GM19467 (cell line): ENCODE results near the gene GPR62.

Experiments
- ATAC-seq: cut with Tn5 transposase; IDR thresholded peaks from one replicate; pipeline ENCODE4 v1.9.1; 2021; ENCODE audit warnings: mild to moderate bottlenecking, moderate library complexity; ENCODE audit not compliant: unreplicated experiment

GPR62 gene

GRCh38 chr3:51968883-51969678 lies 13.9 kb downstream of the GPR62 start:
- ATAC-seq, result no peak

- ATAC-seq, result no peak
Measured at GRCh38 chr3:51969841-51970240, 14.7 kb downstream of the GPR62 start.

DNA sequence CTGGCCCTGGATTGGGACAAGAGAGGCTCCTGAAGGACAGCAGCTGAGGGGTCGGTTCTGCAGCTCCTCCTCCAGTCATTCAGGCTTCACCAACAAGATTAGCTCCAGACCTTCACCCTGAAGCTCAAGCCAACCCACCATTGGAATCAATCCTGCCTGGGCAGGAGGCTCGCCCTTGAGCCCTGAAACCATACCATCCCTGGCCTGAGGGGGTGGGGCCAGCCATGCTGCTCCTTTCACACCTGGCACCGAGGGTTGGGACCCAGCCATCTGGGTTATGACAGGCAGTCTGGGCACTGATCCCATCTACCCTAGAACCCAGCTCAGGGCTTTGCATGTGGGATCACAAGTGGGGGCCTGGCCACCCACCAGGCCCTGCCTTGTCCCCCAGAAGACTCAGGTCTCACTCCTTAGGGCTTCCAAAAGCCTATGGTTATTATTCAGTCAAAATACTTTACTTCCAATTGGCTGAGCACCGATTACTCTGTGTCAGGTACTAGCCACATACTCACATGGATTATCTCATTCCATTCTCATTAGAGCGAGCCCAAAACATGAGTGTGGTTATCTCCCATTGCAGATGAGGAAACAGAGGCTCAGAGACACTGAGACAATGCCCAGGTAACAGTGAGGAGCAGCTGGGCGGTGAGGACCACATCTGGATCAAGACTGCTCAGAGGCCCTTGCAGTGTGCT lies 15.6 kb downstream of the GPR62 start:
- ATAC-seq, result no peak

DNA sequence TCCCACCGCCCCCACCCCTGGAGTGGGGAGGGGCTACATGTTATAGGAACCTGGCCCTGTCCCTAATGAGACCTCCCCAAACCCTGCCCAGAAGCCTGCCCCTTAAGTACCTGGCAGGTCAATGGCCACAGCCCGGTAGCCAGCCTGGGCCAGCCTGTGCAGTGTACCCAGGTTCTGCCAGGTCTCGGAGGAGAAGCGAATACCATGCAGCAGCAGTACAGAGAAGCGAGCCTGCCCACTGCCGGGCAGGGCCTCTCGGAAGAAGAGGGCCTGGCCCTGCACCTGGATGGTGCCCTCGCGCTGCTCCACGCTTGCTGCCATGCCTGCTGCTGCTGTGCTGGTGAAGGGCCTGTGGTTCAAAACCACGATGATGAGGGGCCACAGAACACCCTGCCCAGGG lies 16.2 kb downstream of the GPR62 start:
- no peak for ATAC-seq

- ATAC-seq, result no peak
Measured at GRCh38 chr3:51974277-51974962, 19.2 kb downstream of the GPR62 start.

DNA sequence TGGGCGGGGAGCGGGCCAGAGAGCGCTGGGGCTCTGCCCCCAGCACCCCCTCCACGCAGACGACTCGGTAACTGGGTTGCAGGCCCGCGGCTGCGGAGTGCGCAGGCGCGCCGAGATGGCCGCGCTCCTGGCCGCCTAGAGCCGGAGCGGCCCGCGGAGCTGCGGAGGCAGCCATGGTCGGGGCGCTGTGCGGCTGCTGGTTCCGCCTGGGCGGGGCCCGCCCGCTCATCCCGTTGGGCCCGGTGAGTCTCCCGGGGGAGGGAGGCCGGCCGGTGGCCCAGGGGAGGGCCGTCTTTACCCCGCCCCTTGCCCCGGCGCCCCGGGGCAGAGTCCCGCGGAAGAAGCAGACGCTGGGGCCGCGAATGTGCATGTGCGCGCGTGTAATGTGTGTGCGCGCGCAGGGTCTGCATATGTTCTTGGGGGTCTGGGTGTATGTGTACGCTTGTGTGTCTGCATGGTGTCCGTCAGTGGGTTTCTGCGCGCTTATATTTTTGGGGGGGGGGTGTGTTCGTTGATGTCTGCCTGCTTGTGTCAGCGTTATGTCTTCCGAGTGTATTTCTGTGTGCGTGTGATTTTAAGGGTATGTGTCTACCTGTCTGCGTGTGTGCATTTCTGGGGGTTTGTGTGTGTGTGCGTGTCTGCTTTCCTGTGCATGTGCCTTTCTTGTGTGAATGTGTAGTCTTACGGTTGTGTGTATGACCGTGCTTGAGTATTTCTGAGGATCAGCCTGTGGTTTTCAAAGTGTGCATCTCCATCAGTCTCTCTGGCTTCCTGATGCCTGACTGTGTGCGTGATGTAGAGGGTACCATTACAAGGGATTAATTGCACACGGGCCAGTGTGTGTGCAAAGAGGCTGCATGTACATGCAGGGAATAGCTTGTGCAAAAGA lies 20.0 kb downstream of the GPR62 start, which contains the start of gene ABHD14A:
ABHD14A (plus strand) TSS at position 102 of the 889 bp plus-strand sequence; CDS start at position 174, 72 bp downstream.
- peak; percentile 50 for ATAC-seq

DNA sequence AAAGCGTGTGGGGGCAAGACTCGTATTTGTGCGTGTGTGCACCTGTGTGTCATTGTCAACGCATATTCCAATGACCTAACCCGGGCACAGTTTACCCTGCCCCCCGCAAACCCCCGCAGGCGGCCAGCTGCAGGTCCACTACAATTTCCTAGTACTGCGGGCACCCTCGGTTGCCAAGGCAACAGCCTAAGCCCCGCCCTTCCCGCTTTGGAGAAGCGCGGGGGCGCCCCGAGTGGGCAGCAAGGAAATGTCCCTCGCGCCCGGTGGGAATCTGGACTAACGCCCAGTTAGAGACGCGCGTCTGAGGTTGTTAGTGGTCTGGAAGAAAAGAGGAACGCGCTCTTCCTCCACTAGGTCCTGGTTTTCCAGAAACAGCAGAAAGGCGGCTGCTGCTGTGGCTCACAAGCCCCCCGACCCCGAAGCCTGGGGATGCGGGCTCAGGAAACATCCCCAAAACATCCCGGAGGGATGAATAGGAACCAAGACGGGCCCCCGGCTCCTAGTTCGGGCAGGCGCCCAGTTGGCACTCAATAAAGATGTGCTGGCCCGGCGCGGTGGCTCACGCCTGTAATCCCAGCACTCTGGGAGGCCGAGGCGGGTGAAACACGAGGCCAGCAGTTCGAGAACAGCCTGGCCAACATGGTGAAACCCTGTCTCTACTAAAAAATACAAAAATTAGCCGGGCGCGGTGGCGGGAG lies 20.8 kb downstream of the GPR62 start:
- no peak for ATAC-seq

DNA sequence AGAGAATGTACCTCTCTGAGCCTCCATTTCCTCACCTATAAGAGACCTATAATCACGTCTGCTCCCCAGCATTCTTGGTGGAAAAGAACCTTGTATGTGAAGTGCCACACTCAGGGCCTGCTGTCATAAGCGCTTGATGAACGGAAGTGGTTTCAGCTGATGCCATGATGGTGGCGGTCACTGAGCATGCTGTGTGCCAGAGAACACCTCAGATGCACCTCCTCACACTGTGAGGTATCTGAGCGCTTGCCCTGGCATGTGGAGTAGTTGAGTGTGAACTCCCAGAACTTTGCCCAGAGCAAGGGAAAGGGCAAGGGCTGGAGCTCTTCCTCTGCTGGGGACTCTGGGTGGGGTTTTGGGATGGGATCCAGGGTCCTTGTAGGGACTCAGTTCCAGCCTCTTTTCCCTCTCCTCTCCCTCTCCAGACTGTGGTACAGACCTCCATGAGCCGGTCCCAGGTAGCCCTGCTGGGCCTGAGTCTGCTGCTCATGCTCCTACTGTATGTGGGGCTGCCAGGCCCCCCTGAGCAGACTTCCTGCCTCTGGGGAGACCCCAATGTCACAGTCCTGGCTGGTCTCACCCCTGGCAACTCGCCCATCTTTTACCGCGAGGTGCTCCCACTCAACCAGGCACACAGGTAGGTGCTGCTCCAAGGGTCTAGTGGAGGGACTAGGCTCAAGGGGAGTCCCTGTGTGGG lies 22.4 kb downstream of the GPR62 start:
- ATAC-seq, result no peak

GRCh38 chr3:51978143-51978502 lies 22.9 kb downstream of the GPR62 start:
- no peak for ATAC-seq

GRCh38 chr3:51980253-51980652 lies 25.1 kb downstream of the GPR62 start:
- ATAC-seq, result no peak

DNA sequence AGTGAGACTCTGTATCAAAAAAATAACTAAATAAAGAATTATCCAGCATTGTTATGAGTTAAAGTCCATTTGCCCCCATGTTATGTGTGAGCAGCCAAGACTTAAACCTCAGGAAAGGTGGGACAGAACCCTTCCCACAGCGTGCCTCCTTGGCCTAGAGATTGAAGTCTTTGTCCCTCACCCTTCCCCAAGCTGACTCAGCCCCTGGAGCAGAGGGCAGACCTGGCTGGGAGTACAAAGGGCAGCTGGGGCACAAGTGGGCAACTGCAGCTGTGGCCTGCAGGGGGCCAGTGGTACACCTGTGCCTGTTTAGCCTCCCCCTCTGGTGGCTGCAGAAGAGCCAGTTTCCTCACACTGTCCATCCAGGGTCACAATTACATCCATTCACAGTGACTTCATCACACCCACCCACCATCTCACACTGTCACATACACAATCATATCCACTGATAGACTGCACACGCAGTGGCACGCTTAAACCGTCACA lies 27.2 kb downstream of the GPR62 start:
- ATAC-seq, result peak; percentile 46

- ATAC-seq, result peak; percentile 64
Measured at GRCh38 chr3:51982838-51983577, 27.8 kb downstream of the GPR62 start, which contains the start of gene ACY1. TSS of gene ACY1 (plus strand) at chr3:51983535. CDS start at chr3:51984065, 530 bp downstream.

- ATAC-seq, result no peak
Measured at GRCh38 chr3:51983578-51984268, 28.5 kb downstream of the GPR62 start.

DNA sequence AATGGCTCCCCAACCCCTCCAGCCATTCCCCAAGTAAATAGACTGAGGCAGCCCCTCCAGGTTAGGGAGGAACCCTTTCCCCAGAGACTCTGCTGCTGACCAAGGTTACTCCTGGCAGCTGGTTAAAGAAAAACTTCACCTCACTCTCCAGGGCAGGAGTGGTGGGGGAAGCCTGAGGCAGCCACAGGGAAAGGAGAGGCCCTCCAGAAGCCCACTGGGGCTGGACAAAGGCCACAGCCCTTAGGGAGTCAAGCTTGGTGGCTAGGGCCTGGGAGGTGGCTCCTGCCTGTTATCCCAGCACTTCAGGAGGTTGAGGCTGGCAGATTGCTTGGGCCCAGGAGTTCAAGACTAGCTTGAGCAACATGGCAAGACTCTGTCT lies 29.1 kb downstream of the GPR62 start:
- no peak for ATAC-seq

DNA sequence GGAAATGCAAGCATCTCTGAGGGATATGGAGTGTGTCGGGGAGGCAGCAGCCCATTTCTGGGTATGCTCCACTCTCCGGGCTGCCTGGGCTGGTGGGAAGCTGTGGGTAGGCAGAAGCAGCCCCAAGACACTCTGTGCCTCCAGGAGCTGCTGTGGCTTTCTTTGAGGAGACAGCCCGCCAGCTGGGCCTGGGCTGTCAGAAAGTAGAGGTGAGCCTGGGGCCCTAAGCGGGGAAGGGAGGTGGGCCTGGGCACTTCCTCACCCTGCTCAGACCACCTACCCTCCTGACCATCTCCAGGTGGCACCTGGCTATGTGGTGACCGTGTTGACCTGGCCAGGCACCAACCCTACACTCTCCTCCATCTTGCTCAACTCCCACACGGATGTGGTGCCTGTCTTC lies 29.9 kb downstream of the GPR62 start:
- ATAC-seq, result no peak

DNA sequence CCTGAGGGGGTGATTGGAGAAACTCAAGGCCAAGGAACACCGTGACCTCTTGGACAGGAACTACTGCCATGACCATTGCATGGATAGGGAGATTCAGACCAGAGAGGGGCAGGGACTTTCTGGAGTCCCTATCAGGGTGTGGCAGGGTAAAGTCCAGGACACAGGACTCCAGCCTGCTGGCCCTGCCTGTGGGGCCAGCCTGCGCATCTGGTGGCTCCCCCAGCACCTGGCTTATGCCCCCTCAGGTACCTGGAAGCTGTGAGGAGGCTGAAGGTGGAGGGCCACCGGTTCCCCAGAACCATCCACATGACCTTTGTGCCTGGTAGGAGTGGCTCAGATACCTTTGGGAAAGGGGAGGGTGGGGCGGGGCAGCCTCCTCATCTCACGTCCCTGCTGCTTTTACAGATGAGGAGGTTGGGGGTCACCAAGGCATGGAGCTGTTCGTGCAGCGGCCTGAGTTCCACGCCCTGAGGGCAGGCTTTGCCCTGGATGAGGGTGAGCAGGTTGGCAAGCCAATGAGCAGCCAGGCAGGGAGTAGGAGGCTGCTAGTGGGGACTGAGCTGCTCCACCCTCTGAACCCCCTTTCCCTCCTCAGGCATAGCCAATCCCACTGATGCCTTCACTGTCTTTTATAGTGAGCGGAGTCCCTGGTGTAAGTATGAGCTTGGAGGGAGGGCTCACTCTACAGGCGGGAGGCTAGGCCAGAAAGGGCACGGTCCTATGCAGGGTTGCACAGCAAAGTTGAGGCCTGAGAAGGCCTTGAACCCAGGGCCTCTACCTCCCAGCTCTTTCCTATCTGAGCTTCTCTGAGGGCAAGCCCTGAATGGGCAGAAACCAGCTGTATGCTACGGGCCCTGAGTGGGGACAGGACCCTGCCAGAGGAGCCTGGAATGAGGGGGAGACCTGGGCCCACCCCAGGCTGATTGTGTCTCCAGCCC lies 31.1 kb downstream of the GPR62 start:
- no peak for ATAC-seq

DNA sequence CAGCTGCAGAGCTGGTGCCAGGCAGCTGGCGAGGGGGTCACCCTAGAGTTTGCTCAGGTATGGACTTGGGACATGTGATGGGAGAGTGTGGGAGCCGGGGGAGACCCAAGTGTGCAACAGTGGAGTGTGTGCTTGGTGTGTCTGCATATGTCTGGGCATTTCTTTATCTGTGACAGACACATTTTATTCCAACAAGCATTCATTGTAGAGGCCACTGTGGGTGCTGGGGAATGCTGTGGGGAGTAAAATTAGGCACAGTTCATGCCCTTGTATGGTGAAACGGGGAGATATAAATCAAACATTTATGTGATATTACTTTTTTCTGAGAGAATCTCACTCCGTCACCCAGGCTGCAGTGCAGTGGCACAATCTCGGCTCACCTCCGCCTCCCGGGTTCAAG lies 32.4 kb downstream of the GPR62 start:
- no peak for ATAC-seq
